ENCODE measurements around the gene LRRC74B.
A peak's percentile ranks its signal among the peaks of the same experiment; 100 is the strongest.

LRRC74B gene

DNA sequence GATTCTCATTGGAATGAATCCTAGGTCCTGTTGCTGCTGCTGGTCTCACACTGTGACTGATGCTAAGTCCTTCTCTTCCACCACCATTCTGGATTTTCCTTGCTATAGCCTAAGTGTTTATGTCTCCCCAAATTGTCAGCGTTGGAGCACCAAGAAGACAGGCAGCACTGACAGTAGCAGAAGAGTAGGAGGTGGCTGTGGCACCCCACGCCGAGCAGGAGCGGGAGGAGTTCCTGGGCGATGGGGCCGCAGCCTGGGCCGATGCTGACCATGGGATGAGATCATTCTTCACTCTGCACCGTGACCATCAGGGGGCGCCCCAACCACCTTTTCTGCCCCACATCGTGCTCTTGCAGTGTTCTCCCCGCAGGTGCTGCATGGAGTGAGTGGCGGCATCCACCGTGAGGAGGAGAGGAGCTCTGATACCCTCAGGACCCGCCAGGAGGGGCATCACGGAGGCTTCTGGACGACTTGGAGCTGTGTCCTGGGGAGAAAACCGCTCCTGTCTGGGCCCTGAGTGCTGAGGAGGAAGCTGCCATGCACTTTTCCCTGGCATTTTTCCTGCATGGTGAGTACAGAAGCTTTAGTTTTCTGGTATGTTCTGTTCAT, 57.0 kb downstream of the LRRC74B start:
- DNase-seq (ENCODE audit: low spot score): peak; percentile 53

DNA sequence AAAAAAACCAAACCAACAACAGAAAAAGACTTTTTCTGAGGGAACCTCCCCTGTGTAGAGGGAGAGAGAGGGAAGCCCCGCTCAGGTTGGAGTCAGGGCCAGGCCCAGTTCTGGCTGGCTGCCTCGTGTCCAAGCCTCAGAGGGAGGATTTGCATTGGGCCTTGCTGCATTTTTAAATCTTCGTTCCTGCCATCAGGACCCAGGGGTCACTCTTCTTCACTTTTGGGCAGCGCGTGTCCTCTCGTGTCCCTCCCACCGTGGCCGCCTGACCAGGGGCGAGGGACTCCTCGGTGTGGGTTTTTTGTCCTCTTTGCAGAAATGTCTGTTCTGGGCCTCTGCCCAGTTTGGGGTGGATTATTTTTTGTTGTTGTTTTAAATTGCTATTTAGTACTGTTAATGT, 57.9 kb downstream of the LRRC74B start:
- DNase-seq (ENCODE audit: low spot score): no peak

DNA sequence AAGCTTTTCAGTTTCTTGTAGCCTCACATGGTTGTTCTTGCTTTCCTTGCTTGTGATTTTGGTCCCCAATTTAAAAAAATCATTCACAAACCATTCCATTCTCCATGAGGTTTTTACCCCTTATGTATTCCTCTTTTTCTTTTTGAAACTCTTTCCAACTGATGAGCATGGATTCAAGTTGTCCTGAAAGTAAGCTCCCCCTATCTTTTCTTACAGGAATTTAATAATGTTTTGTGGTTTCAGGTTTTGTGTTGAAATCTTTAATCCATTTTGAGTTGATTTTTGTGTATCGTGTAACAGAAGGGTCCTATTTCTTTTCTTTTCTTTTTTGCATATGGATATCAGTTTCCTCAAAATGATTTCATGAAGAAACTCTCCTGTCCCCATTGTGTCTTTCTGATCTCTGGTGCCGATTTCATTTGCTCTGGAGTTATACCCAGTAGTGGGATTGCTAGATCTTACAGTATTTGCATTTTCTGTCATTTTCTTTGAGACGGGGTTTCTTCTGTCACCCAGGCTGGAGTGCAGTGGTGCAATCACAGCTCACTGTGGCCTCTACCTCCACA, 58.5 kb downstream of the LRRC74B start:
- DNase-seq (ENCODE audit: low spot score): no peak

DNA sequence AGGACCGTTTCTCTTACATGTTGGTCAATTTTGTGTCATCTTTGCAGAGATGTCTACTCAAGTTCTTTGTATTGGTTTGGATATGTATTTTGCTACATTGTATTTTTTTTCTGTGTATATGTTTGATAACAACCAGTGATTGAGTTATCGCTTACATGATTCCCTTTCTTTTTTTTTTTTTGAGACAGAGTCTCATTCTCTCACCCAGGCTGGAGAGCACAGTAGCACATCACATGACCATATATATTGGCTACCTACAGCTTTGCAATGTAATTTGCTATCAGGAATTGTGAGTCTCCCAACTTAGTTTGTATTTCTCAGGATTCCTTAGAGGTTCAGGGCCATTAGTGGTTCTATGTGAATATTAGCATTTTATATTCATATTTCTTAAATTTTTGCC, 59.5 kb downstream of the LRRC74B start:
- no peak for DNase-seq (ENCODE audit: low spot score)

DNA sequence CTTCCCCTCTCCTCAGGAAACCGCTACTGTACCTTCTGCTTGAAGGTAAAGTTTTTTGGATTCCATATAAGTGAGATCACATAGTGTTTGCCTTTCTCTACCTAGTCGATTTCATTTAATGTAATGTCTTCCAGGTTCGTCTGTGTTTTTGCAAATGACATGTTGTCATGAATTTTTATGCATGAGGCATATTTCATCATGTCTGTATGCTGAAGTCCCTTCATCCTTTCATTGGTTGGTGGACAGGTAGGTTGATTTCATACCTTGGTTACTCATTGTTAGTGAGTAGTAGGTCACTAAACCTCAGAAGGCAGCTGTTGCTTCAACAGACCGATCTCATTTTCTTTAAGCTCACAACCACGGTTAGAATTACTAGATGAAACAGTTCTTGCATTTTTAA, 60.3 kb downstream of the LRRC74B start:
- no peak for DNase-seq (ENCODE audit: low spot score)

DNA sequence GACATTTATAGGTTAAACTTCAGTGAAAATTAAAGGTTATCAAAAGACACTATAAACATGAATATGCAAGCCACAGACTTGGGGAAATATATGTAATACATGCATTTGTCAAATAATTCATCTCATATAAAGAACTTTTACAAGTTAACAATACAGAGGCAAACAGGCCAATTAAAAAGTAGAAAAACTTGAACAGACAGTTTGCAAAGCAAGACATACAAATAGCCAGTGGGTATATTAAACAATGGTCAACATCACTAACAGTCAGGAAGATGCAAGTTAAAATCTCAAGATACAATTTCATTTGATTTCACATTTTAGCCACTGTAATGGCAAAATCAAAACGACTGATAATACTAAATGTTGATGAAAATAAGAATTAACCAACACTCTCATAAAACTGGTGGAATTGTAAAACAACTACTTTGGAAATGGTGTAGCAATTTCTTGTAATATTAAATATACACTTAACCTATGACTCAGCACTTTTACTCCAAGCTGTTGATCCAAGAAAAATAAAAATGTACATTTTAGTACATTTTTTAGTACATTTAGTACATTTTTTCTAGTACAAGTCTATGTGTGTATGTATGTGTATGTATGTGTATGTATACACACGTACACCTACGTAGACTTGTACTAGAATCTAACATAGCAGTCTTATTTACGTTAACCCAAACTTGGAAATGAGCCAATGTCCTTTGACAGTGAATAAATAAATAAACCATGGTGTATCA, 62.8 kb downstream of the LRRC74B start:
- no peak for DNase-seq (ENCODE audit: low spot score)

All from globus pallidus (tissue), 1 donor.